MM.1S (cell line): ENCODE measurements around the gene GJB2.
A peak's percentile ranks its signal among the peaks of the same experiment; 100 is the strongest.

Source experiments
- DNase-seq: peaks from one replicate; pipeline ENCODE4 v3.0.0-alpha.2; 2015
- H2AFZ ChIP-seq: fragments of 300-600 bp; sonication (generic); 2 replicates; pipeline ENCODE4 v1.6.0; 2016; ENCODE audit warnings: antibody characterized with exemption, low read length
- H3F3A ChIP-seq: fragments of 300-600 bp; sonication (generic); 2 replicates; pipeline ENCODE4 v1.6.1; 2016; ENCODE audit warnings: mild to moderate bottlenecking, antibody characterized with exemption, low read length, moderate library complexity, mixed read lengths; ENCODE audit not compliant: insufficient read depth
- H3K27ac ChIP-seq: fragments of 300-600 bp; sonication (generic); 2 replicates; pipeline ENCODE4 v1.5.1; 2016; ENCODE audit warnings: mild to moderate bottlenecking, low read length
- H3K27me3 ChIP-seq: fragments of 300-600 bp; sonication (generic); replicated peaks from 2 replicates; pipeline ENCODE4 v1.6.0; 2016; ENCODE audit warnings: low read length; ENCODE audit not compliant: insufficient read depth
- H3K36me3 ChIP-seq: fragments of 300-600 bp; sonication (generic); replicated peaks from 2 replicates; pipeline ENCODE4 v1.6.1; 2016; ENCODE audit warnings: mild to moderate bottlenecking, low read length, mixed read lengths; ENCODE audit not compliant: insufficient read depth
- H3K4me1 ChIP-seq: fragments of 300-600 bp; sonication (generic); 2 replicates; pipeline ENCODE4 v1.6.1; 2016; ENCODE audit warnings: low read length, mixed read lengths
- H3K4me2 ChIP-seq: fragments of 300-600 bp; sonication (generic); 2 replicates; pipeline ENCODE4 v1.6.0; 2016; ENCODE audit warnings: low read depth, low read length
- H3K4me3 ChIP-seq: fragments of 300-600 bp; sonication (generic); 2 replicates; pipeline ENCODE4 v1.5.1; 2016; ENCODE audit warnings: low read length, mixed read lengths
- H3K79me2 ChIP-seq: fragments of 300-600 bp; sonication (generic); 2 replicates; pipeline ENCODE4 v1.6.1; 2016; ENCODE audit warnings: mixed run types, low read length, mixed read lengths
- H3K9ac ChIP-seq: fragments of 300-600 bp; sonication (generic); 2 replicates; pipeline ENCODE4 v1.6.1; 2016; ENCODE audit warnings: low read length, mixed read lengths
- H3K9me2 ChIP-seq: fragments of 300-600 bp; sonication (generic); replicated peaks from 2 replicates; pipeline ENCODE4 v1.6.1; 2016; ENCODE audit warnings: mild to moderate bottlenecking, low read length, mixed read lengths; ENCODE audit not compliant: insufficient read depth
- H3K9me3 ChIP-seq: fragments of 300-600 bp; sonication (generic); replicated peaks from 2 replicates; pipeline ENCODE4 v1.6.1; 2016; ENCODE audit warnings: mild to moderate bottlenecking, low read length, mixed read lengths; ENCODE audit not compliant: insufficient read depth
- H4K20me1 ChIP-seq: fragments of 300-600 bp; sonication (generic); 2 replicates; pipeline ENCODE4 v1.6.1; 2016; ENCODE audit warnings: mild to moderate bottlenecking, low read length, moderate library complexity, mixed read lengths; ENCODE audit not compliant: insufficient read depth
- EZH2 ChIP-seq: fragments of 300-600 bp; sonication (generic); optimal IDR thresholded peaks from 2 replicates; pipeline ENCODE3; 2017; ENCODE audit warnings: low read depth, mild to moderate bottlenecking, antibody characterized with exemption, low read length, mixed read lengths
- EZH2phosphoT487 ChIP-seq: fragments of 300-600 bp; sonication (generic); IDR thresholded peaks from 2 replicates; pipeline ENCODE4 v1.6.1; 2018; ENCODE audit warnings: antibody characterized with exemption, low read length
- TF ChIP-seq, protein P1 (sequence below): fragments of 300-600 bp; sonication (generic); IDR thresholded peaks from 2 replicates; pipeline ENCODE4 v1.5.1; 2016; ENCODE audit warnings: antibody characterized with exemption, low read length, mixed read lengths

GJB2 gene

DNA sequence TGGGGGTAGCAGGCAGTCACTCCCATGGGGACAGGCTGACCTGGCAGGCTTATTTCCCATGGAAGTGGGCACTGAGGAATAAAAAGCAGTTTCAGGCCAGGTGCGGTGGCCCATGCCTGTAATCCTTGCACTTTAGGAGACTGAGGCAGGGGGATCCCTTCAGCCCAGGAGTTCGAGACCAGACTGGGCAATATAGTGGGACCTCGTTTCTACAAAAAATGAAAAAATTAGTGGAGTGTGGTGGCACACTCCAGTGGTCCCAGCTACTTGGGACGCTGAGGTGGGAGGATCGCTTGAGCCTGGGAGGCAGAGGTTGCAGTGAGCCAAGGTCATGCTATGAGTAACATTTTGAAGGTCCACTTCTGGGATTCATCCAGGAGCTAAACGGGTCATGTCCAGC lies 6.0 kb downstream of the GJB2 start:
- Histone ChIP-seq H3K9me3 (no peaks in the 10 kb centered on the region), H3K4me2 (no peak overlapping the region), H4K20me1 (no peaks in the 10 kb centered on the region), H3K4me3 (no peak overlapping the region), H3K27me3 (no peaks in the 10 kb centered on the region), H3K9me2 (no peaks in the 10 kb centered on the region), H2AFZ (no peak overlapping the region), H3K4me1 (0 out of 2 replicates have a peak, but pooled peaks cover 5% of the 10 kb centered on the region), H3K27ac (no peak overlapping the region), H3K36me3 (no peaks in the 10 kb centered on the region), H3K79me2 (peaks cover 20% of the 10 kb centered on the region), H3F3A (no peaks in the 10 kb centered on the region), H3K9ac (no peak overlapping the region)
- no peak for DNase-seq
- TF ChIP-seq, protein P1, sequence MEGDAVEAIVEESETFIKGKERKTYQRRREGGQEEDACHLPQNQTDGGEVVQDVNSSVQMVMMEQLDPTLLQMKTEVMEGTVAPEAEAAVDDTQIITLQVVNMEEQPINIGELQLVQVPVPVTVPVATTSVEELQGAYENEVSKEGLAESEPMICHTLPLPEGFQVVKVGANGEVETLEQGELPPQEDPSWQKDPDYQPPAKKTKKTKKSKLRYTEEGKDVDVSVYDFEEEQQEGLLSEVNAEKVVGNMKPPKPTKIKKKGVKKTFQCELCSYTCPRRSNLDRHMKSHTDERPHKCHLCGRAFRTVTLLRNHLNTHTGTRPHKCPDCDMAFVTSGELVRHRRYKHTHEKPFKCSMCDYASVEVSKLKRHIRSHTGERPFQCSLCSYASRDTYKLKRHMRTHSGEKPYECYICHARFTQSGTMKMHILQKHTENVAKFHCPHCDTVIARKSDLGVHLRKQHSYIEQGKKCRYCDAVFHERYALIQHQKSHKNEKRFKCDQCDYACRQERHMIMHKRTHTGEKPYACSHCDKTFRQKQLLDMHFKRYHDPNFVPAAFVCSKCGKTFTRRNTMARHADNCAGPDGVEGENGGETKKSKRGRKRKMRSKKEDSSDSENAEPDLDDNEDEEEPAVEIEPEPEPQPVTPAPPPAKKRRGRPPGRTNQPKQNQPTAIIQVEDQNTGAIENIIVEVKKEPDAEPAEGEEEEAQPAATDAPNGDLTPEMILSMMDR: no peak
- no peak for TF ChIP-seq EZH2

DNA sequence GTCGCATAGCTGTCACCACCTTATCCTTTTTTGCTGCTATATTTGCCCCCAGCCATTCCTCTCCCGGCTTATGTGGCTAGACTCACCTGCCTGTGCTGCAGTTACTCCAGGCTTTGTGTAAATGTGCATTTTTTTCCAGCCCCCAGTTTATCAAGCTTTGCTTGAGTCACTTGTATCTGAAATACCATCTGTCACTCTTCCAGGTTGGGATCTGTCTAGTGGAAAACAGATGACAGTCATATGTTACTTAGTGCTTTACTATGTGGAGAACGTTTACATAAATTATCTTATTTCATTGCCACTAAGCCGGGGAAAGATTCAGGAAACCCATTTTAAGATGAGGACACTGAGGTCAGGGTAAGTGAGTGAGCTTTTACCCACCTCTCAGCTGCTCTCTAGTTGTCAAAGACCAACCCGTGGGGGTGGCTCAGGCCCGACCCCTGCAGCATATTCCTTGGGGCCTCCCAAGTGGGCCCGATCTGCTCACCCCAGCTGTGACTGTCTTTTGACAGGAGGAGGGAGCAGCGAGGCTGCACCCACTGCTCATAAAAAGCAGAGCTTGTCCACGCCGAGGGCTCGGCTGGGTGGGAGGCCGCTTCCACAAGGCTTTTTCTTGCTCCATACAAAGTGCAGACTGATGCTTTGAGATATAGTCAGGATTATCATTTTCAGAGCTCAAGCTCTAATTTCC lies 7.2 kb downstream of the GJB2 start:
- Histone ChIP-seq H3K36me3 (no peaks in the 10 kb centered on the region), H3K79me2 (peaks cover 7% of the 10 kb centered on the region), H4K20me1 (no peaks in the 10 kb centered on the region), H3K4me3 (no peak overlapping the region), H3K4me2 (no peak overlapping the region), H3K27me3 (no peaks in the 10 kb centered on the region), H3F3A (no peaks in the 10 kb centered on the region), H3K9me2 (no peaks in the 10 kb centered on the region), H3K27ac (no peak overlapping the region), H3K9me3 (no peaks in the 10 kb centered on the region), H3K9ac (no peak overlapping the region), H3K4me1 (no peaks in the 10 kb centered on the region), H2AFZ (no peak overlapping the region)
- TF ChIP-seq EZH2phosphoT487 (no peak), EZH2 (no peak)
- TF ChIP-seq, protein P1: no peak
- no peak for DNase-seq

DNA sequence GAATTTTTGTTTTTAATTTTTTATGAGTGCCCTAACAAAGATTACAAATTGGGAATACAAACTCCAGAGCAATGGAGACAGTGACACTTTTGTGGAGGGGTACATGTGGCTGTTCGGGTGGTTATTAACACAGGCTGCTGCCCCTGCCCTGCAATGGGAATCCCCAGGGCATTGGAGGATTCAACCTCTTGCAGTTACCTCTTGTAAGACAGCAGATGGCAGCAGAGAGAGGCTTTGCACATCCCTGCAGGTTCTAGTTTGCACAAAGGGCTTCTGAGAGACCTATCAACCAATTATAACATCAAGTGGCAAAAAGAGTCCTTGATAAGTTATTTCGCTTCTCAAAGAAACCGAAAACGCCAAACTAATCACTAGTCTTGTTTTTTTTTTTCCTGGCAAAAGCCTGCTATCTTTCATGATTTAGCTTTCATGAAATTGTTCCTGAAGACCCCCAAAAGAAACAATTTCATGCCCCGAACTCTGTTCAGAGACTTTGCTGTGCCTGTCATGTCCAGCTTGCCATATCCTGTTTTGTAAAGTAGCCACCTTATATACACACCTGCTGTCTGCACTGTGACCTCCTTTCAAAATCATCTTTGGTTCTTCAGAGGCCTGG lies 10.4 kb downstream of the GJB2 start:
- Histone ChIP-seq H3K9me2 (no peaks in the 10 kb centered on the region), H3K27me3 (no peaks in the 10 kb centered on the region), H3K9ac (no peak overlapping the region), H3F3A (no peaks in the 10 kb centered on the region), H3K4me1 (no peaks in the 10 kb centered on the region), H3K79me2 (no peaks in the 10 kb centered on the region), H3K27ac (no peak overlapping the region), H3K4me3 (no peak overlapping the region), H2AFZ (no peak overlapping the region), H3K4me2 (no peak overlapping the region), H3K9me3 (no peaks in the 10 kb centered on the region), H4K20me1 (no peaks in the 10 kb centered on the region), H3K36me3 (no peaks in the 10 kb centered on the region)
- peak; percentile 53 for DNase-seq
- TF ChIP-seq EZH2: no peak
- TF ChIP-seq, protein P1: peak; percentile 59
- no peak for TF ChIP-seq EZH2phosphoT487
